ENCODE data around the gene TNS2. TPM values are rescaled to one million over a fixed set of nuclear protein-coding genes. Genes with fewer than 3 reads are reported as not detected.

Gene TNS2
- total and polyA plus RNA-seq, 10 of the 15 experiments (the other 5 are each of a cell fraction or from before 2014, with no cell fraction given): 0.03 to 0.72 (median 0.16) TPM; not detected in 4

- H3K27ac ChIP-seq (ENCODE audit: control insufficient read depth, insufficient read depth): peak within 1 kb of the TSS; percentile 95
- H3K4me2 ChIP-seq (ENCODE audit: control insufficient read depth, insufficient read depth): peak within 1 kb of the TSS; percentile 87
- in situ Hi-C loops (cut with MboI): no loop called here
- H3K36me3 ChIP-seq (ENCODE audit: control insufficient read depth in 2 of 2, insufficient read depth in 2 of 2, low read length in 1 of 2): peaks cover 0 to 8% of the 10 kb centered on the region in 2 experiments; a peak in 2 of 4 replicates
- peak; percentile 98 for FAIRE-seq
- peaks cover 2% of the 10 kb centered on the region; the same call in 1 of the 2 replicates for H3K4me1 ChIP-seq (ENCODE audit: control insufficient read depth, insufficient read depth, low read length)
- intact Hi-C loops (cut with micrococcal nuclease; ENCODE audit: unreplicated experiment): loop anchor here (2.0 kb wide), 1 partner anchor 73 kb away; the partner anchor contains the start of gene SPRYD3
- H2AFZ ChIP-seq (ENCODE audit: control insufficient read depth, low read depth, low read length): peak within 1 kb of the TSS; percentile 77
- ChIA-PET RAD21 (ENCODE audit: unreplicated experiment) (interaction anchor here (0.6 to 1.4 kb wide), 6 partner anchors 8 to 1554 kb away, joined by 3 to 5 read pairs (median 3); partner anchors contain the start of gene SPRYD3), SMC1A (ENCODE audit: uncharacterized antibody, unreplicated experiment) (interaction anchor here (0.7 to 1.8 kb wide), 5 partner anchors 9 to 88 kb away, joined by 3 to 6 read pairs (median 3); no protein-coding TSS in a partner anchor), POLR2A (interaction anchor here (0.5 to 2.0 kb wide), 9 partner anchors 11 to 962 kb away, joined by 3 to 12 read pairs (median 3); partner anchors contain the start of gene SPRYD3), CTCF (interaction anchor here (0.6 to 3.6 kb wide), 8 partner anchors 19 to 122 kb away, joined by 3 to 14 read pairs (median 4); no protein-coding TSS in a partner anchor)
- no TSS peak for BruUV-seq (replicated peaks)
- H3K4me3 ChIP-seq: peak within 1 kb of the TSS; percentile 91
- WGBS (ENCODE audit: insufficient coverage, insufficient replicate concordance, low lambda C conversion rate, missing lambda C conversion rate): 2% methylated on average over 63 of the region's 64 CpGs
- peaks cover 56% of the 10 kb centered on the region for H3K79me2 ChIP-seq (ENCODE audit: control insufficient read depth, insufficient read depth, low read length)
- ATAC-seq: peak; percentile 95
- H4K20me1 ChIP-seq (ENCODE audit: control insufficient read depth, insufficient read depth): peaks cover 5% of the 10 kb centered on the region; the same call in 1 of the 2 replicates
- no peaks in the 10 kb centered on the region for H3K9me3 ChIP-seq (replicated peaks; ENCODE audit: control insufficient read depth, insufficient read depth, low read length)
- DNase-seq (ENCODE audit: low read depth, low spot score): peak; percentile 99
- peak within 1 kb of the TSS; percentile 97 for H3K9ac ChIP-seq (ENCODE audit: control insufficient read depth, insufficient read depth, low read length)
- no peaks in the 10 kb centered on the region for H3K27me3 ChIP-seq (replicated peaks in 1 of 2; ENCODE audit: control insufficient read depth in 2 of 2, insufficient read depth in 2 of 2, low read length in 1 of 2)
- peak; percentile 78 for TF ChIP-seq CHD2 (IDR thresholded peaks at IDR 0.05; ENCODE audit: borderline replicate concordance, low read depth, low read length)
- TF ChIP-seq FOS (IDR thresholded peaks at IDR 0.05; ENCODE audit: borderline replicate concordance, extremely low read depth, insufficient read length): no peak
- 0 out of 2 replicates have a peak, but pooled peaks have one; percentile 45 for TF ChIP-seq ASH2L (IDR thresholded peaks at IDR 0.05; ENCODE audit: borderline replicate concordance, low read depth)
- no peak for TF ChIP-seq BCLAF1 (IDR thresholded peaks at IDR 0.05)
- no peak for TF ChIP-seq JUND (IDR thresholded peaks at IDR 0.05; ENCODE audit: low read depth, low read length)
- TF ChIP-seq MEF2B (IDR thresholded peaks at IDR 0.05; ENCODE audit: partially characterized antibody, poor library complexity, severe bottlenecking): peak; percentile 35
- TF ChIP-seq REST (IDR thresholded peaks at IDR 0.05; ENCODE audit: low read depth, low read length): no peak
- TF ChIP-seq RCOR1 (conservative IDR thresholded peaks at IDR 0.05; ENCODE audit: low read depth, low read length): no peak
- no peak for TF ChIP-seq KAT2A (conservative IDR thresholded peaks at IDR 0.05; ENCODE audit: control insufficient read depth, low read depth, low read length)
- peak; percentile 85 to 93 for TF ChIP-seq BHLHE40 (IDR thresholded peaks at IDR 0.05; ENCODE audit: borderline replicate concordance in 1 of 2, low read depth in 2 of 2, low read length in 1 of 2)
- peak; percentile 23 for TF ChIP-seq SIX5 (IDR thresholded peaks at IDR 0.05; ENCODE audit: low read depth, low read length, severe bottlenecking)
- TF ChIP-seq KDM1A (IDR thresholded peaks at IDR 0.05; ENCODE audit: borderline replicate concordance): no peak
- TF ChIP-seq ZBED1 (IDR thresholded peaks at IDR 0.05; ENCODE audit: borderline replicate concordance): 0 out of 2 replicates have a peak, but pooled peaks have one; percentile 68
- peak; percentile 61 for TF ChIP-seq USF2 (IDR thresholded peaks at IDR 0.05; ENCODE audit: borderline replicate concordance, low read depth, low read length)
Measured at GRCh38 chr12:53005986-53006809, 43.7 kb upstream of the TNS2 start, which contains the start of gene EIF4B. TSS of gene EIF4B (plus strand) at chr12:53006456. CDS start at chr12:53006484, 28 bp downstream.

Data from GM12878 (cell line).